ENCODE data around the gene LRRN2. TPM values are rescaled to one million over a fixed set of nuclear protein-coding genes. Genes with fewer than 3 reads are reported as not detected.

LRRN2 gene
- total and polyA plus RNA-seq, 9 of the 15 experiments (the other 6 are each of a cell fraction or from before 2014, with no cell fraction given): 0.05 TPM; not detected in 8

DNA sequence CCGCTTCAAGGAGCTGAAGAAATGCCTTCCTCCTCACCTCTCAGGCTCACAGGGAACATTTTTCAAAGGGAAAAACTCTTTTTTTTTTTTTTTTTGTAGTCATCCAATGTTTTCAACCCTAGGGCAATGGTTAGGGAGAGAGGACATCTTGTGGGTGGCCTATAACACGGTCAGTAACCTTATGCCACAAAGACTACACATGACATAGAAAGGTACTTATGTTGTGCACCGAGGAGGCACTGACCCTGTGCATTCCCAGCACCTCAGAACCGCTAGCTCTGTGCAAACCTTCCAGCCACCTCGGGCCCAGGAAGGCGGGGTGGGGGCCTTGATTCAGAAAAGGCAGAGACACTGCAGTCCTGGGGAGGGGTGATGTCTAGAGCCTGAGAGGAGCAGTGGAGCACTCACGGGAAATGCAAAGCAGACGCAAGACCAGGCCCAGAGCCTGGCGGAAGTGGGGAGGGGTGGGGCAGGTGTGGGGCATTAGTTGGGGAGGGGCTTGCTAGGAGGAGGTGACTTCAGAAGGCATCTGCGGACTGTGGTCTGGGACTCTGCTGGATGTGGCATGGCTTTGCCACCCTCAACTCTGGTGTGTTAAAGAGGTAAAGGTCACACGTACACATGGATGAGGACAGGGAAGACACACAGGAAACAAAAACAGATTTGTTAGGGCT, 100.7 kb downstream of the LRRN2 start:
- BruUV-seq (replicated peaks): no TSS peak
- TF ChIP-seq, protein P1, sequence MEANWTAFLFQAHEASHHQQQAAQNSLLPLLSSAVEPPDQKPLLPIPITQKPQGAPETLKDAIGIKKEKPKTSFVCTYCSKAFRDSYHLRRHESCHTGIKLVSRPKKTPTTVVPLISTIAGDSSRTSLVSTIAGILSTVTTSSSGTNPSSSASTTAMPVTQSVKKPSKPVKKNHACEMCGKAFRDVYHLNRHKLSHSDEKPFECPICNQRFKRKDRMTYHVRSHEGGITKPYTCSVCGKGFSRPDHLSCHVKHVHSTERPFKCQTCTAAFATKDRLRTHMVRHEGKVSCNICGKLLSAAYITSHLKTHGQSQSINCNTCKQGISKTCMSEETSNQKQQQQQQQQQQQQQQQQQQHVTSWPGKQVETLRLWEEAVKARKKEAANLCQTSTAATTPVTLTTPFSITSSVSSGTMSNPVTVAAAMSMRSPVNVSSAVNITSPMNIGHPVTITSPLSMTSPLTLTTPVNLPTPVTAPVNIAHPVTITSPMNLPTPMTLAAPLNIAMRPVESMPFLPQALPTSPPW (CRISPR knock-in tag; IDR thresholded peaks at IDR 0.05): peak; percentile 26; the same call in 1 of the 2 replicates
- TF ChIP-seq UBTF (IDR thresholded peaks at IDR 0.05; ENCODE audit: borderline replicate concordance in 1 of 2, low read depth in 2 of 2, low read length in 2 of 2) (no peak), GABPA (tag; conservative IDR thresholded peaks at IDR 0.05; ENCODE audit: low read depth) (peak; percentile 29; the same call in 1 of the 2 replicates), ZNF175 (CRISPR knock-in tag; IDR thresholded peaks at IDR 0.05; ENCODE audit: low read depth) (peak; percentile 95)
- no peak for DNase-seq (ENCODE audit: extremely low read depth in 1 of 4, low spot score in 3 of 4)
- no peaks in the 10 kb centered on the region for H3K9me3 ChIP-seq (replicated peaks; ENCODE audit: control insufficient read depth, insufficient read depth, low read depth, low read length)
- in situ Hi-C loops (cut with MboI) (no loop called here), intact Hi-C loops (cut with micrococcal nuclease) (no loop called here)
- H3K4me3 ChIP-seq: no peak overlapping the region
- FAIRE-seq: no peak
- no peaks in the 10 kb centered on the region for H3K79me2 ChIP-seq (ENCODE audit: control insufficient read depth, insufficient read depth, low read length)
- H3K9me1 ChIP-seq (ENCODE audit: control insufficient read depth, insufficient read depth, low read length): no peaks in the 10 kb centered on the region
- no peak overlapping the region for H3K4me2 ChIP-seq (ENCODE audit: insufficient read depth, low read length)
- H3K27me3 ChIP-seq (ENCODE audit: control insufficient read depth in 2 of 2, insufficient read depth in 2 of 2, low read length in 2 of 2): peaks cover 22 to 41% of the 10 kb centered on the region in 2 experiments
- CTCF ChIA-PET (ENCODE audit: low intra/inter-chr PET ratio): interaction anchor here (0.6 kb wide), 1 partner anchor 223 kb away, joined by 3 read pairs; no protein-coding TSS in a partner anchor
- WGBS (ENCODE audit: insufficient coverage, low coverage, missing lambda C conversion rate): 25% methylated on average over 11 of the region's 11 CpGs
- H3K9ac ChIP-seq (ENCODE audit: insufficient read depth in 1 of 2, low read depth in 2 of 2, low read length in 2 of 2): no peak overlapping the region
- peak; percentile 68 for ATAC-seq
- H3K4me1 ChIP-seq (replicated peaks in 1 of 2; ENCODE audit: control insufficient read depth in 2 of 2, insufficient read depth in 2 of 2, low read length in 2 of 2): peaks cover 3 to 4% of the 10 kb centered on the region in 2 experiments; a peak in 1 of 5 replicates
- H3K36me3 ChIP-seq (ENCODE audit: control insufficient read depth, insufficient read depth, low read length): no peaks in the 10 kb centered on the region
- POLR2A ChIA-PET: interaction anchor here (1.3 kb wide), 1 partner anchor 12 kb away, joined by 3 read pairs; no protein-coding TSS in a partner anchor
- no peak overlapping the region for H3K27ac ChIP-seq (ENCODE audit: extremely low read depth, low read depth, low read length)
- H2AFZ ChIP-seq (ENCODE audit: low read depth, low read length): no peak overlapping the region
- 0 out of 2 replicates have a peak, but pooled peaks cover 4% of the 10 kb centered on the region for H4K20me1 ChIP-seq (replicated peaks; ENCODE audit: control insufficient read depth, insufficient read depth, low read length)

Measured in K562 (cell line).